ENCODE measurements around the gene RAB10. TPM values are rescaled to one million over a fixed set of nuclear protein-coding genes. Genes with fewer than 3 reads are reported as not detected.

Gene RAB10
- total RNA-seq, 1 donor from 2014 or later = 192 TPM

DNA sequence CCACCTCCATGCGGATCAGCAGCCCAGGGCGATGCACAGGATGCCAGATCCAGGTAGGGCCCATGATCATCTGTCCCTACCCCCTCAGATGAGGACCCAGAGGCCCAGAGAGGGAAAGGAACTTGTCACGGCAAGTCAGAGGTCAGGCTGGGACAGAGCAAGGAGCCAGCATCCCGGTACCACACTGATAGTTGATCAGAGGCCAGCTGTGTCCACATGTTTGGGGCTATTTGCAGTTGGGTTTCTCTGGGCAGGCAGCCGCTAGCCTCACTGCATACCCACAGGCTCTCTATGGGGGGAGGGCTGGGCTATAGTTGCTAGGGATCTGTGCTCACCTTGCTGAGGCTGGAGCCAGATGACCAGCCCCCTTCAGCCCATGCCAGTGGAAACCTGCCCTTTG is 148.6 kb downstream of the RAB10 start:
- Histone ChIP-seq H3K27ac (ENCODE audit: low read depth, low read length) (no peak overlapping the region), H2AFZ (ENCODE audit: low read depth, low read length) (no peak overlapping the region), H3K9me3 (ENCODE audit: insufficient read depth, low read depth, low read length) (no peaks in the 10 kb centered on the region), H3K36me3 (ENCODE audit: insufficient read depth, low read length) (no peaks in the 10 kb centered on the region), H3K27me3 (ENCODE audit: insufficient read depth, low read length) (no peaks in the 10 kb centered on the region), H3K4me2 (ENCODE audit: low read length) (no peak overlapping the region), H3K4me1 (ENCODE audit: insufficient read depth, low read length) (peaks cover 4% of the 10 kb centered on the region), H3K9ac (ENCODE audit: low read length) (no peak overlapping the region), H3K4me3 (ENCODE audit: insufficient read depth, low read depth, low read length) (no peak overlapping the region), H3K79me2 (ENCODE audit: insufficient read depth, low read length) (no peaks in the 10 kb centered on the region), H4K20me1 (ENCODE audit: insufficient read depth, low read length) (no peaks in the 10 kb centered on the region)
- Mint-ChIP-seq H3K36me3 (ENCODE audit: low read depth, unreplicated experiment) (no peaks in the 10 kb centered on the region), H3K9me3 (ENCODE audit: unreplicated experiment) (no peaks in the 10 kb centered on the region), H3K27me3 (ENCODE audit: low read depth, unreplicated experiment) (peaks cover 41% of the 10 kb centered on the region), H3K4me3 (ENCODE audit: unreplicated experiment) (no peak overlapping the region), H3K27ac (ENCODE audit: unreplicated experiment) (no peak overlapping the region), H3K4me1 (ENCODE audit: low read depth, unreplicated experiment) (peaks cover 4% of the 10 kb centered on the region)
- DNase-seq (ENCODE audit: low read depth) (no peak), FAIRE-seq (no peak)
- no peak for TF ChIP-seq EZH2 (IDR thresholded peaks at IDR 0.05; ENCODE audit: insufficient read depth, low read length)
- TF ChIP-seq, protein P1, sequence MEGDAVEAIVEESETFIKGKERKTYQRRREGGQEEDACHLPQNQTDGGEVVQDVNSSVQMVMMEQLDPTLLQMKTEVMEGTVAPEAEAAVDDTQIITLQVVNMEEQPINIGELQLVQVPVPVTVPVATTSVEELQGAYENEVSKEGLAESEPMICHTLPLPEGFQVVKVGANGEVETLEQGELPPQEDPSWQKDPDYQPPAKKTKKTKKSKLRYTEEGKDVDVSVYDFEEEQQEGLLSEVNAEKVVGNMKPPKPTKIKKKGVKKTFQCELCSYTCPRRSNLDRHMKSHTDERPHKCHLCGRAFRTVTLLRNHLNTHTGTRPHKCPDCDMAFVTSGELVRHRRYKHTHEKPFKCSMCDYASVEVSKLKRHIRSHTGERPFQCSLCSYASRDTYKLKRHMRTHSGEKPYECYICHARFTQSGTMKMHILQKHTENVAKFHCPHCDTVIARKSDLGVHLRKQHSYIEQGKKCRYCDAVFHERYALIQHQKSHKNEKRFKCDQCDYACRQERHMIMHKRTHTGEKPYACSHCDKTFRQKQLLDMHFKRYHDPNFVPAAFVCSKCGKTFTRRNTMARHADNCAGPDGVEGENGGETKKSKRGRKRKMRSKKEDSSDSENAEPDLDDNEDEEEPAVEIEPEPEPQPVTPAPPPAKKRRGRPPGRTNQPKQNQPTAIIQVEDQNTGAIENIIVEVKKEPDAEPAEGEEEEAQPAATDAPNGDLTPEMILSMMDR (IDR thresholded peaks at IDR 0.05; ENCODE audit: insufficient read depth, low read depth, low read length) = no peak

DNA sequence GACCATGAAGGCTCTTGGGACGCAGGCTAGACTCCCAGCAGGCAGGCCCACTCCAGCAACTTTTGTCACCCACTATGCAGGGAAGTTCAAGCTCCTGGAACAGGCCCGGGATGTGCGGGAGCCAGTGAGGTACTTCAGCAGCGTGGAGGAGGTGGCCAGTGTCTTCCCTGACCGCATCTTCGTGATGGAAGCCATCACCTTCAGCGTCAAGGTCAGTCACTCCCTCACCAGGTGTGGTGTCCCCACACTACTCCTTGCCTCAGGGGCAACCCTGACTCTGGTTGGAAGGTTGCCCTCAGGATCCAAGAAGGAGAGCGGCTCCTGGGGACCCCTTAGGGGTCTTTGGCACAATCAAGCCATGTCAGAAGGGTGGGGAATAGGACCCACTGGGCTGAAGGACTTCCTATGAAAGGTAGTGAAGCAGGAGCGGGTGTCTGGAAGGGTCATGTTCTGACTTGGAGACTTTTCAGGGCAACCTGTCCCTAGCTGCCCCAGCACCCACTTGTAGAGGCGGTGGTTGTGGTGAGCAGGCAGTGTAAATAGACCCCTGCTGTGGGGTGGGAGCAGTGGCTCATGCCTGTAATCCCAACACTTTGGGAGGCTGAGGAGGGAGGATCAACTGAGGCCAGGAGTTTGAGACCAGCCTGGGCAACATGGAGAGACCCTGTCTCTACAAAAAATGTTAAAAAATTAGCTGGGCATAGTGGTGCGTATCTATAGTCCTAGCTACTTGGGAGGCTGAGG is 149.2 kb downstream of the RAB10 start:
- H3K9me3 Mint-ChIP-seq (ENCODE audit: unreplicated experiment) = no peaks in the 10 kb centered on the region
- no peaks in the 10 kb centered on the region for H3K79me2 ChIP-seq (ENCODE audit: insufficient read depth, low read length)
- H3K4me3 ChIP-seq (ENCODE audit: insufficient read depth, low read depth, low read length) = no peak overlapping the region
- H3K4me3 Mint-ChIP-seq (ENCODE audit: unreplicated experiment) = no peak overlapping the region
- H3K27ac ChIP-seq (ENCODE audit: low read depth, low read length) = no peak overlapping the region
- H3K27ac Mint-ChIP-seq (ENCODE audit: unreplicated experiment) = no peak overlapping the region
- H3K9me3 ChIP-seq (ENCODE audit: insufficient read depth, low read depth, low read length) = no peaks in the 10 kb centered on the region
- FAIRE-seq = no peak
- no peak overlapping the region for H3K4me2 ChIP-seq (ENCODE audit: low read length)
- peaks cover 41% of the 10 kb centered on the region for H3K27me3 Mint-ChIP-seq (ENCODE audit: low read depth, unreplicated experiment)
- H2AFZ ChIP-seq (ENCODE audit: low read depth, low read length) = no peak overlapping the region
- H3K4me1 ChIP-seq (ENCODE audit: insufficient read depth, low read length) = peaks cover 4% of the 10 kb centered on the region
- H3K4me1 Mint-ChIP-seq (ENCODE audit: low read depth, unreplicated experiment) = peaks cover 4% of the 10 kb centered on the region
- H4K20me1 ChIP-seq (ENCODE audit: insufficient read depth, low read length) = no peaks in the 10 kb centered on the region
- no peak for DNase-seq (ENCODE audit: low read depth)
- no peaks in the 10 kb centered on the region for H3K36me3 Mint-ChIP-seq (ENCODE audit: low read depth, unreplicated experiment)
- H3K9ac ChIP-seq (ENCODE audit: low read length) = no peak overlapping the region
- no peaks in the 10 kb centered on the region for H3K36me3 ChIP-seq (ENCODE audit: insufficient read depth, low read length)
- no peak for TF ChIP-seq EZH2 (IDR thresholded peaks at IDR 0.05; ENCODE audit: insufficient read depth, low read length)
- TF ChIP-seq, protein P1 (IDR thresholded peaks at IDR 0.05; ENCODE audit: insufficient read depth, low read depth, low read length) = no peak
- H3K27me3 ChIP-seq (ENCODE audit: insufficient read depth, low read length) = no peaks in the 10 kb centered on the region

- Histone ChIP-seq H3K79me2 (ENCODE audit: insufficient read depth, low read length) (no peaks in the 10 kb centered on the region), H3K36me3 (ENCODE audit: insufficient read depth, low read length) (no peaks in the 10 kb centered on the region), H3K27me3 (ENCODE audit: insufficient read depth, low read length) (no peaks in the 10 kb centered on the region), H3K4me2 (ENCODE audit: low read length) (peak overlapping the region; percentile 72), H3K9ac (ENCODE audit: low read length) (no peak overlapping the region), H3K27ac (ENCODE audit: low read depth, low read length) (no peak overlapping the region), H3K4me3 (ENCODE audit: insufficient read depth, low read depth, low read length) (no peak overlapping the region), H3K4me1 (ENCODE audit: insufficient read depth, low read length) (peaks cover 4% of the 10 kb centered on the region), H2AFZ (ENCODE audit: low read depth, low read length) (peak overlapping the region; percentile 75), H3K9me3 (ENCODE audit: insufficient read depth, low read depth, low read length) (no peaks in the 10 kb centered on the region), H4K20me1 (ENCODE audit: insufficient read depth, low read length) (no peaks in the 10 kb centered on the region)
- peak overlapping the region; percentile 34 for H3K27ac Mint-ChIP-seq (ENCODE audit: unreplicated experiment)
- no peak for DNase-seq (ENCODE audit: low read depth)
- H3K4me1 Mint-ChIP-seq (ENCODE audit: low read depth, unreplicated experiment) = peaks cover 4% of the 10 kb centered on the region
- H3K27me3 Mint-ChIP-seq (ENCODE audit: low read depth, unreplicated experiment) = peaks cover 41% of the 10 kb centered on the region
- peak overlapping the region; percentile 31 for H3K4me3 Mint-ChIP-seq (ENCODE audit: unreplicated experiment)
- FAIRE-seq = no peak
- no peaks in the 10 kb centered on the region for H3K9me3 Mint-ChIP-seq (ENCODE audit: unreplicated experiment)
- no peak for TF ChIP-seq EZH2 (IDR thresholded peaks at IDR 0.05; ENCODE audit: insufficient read depth, low read length)
- TF ChIP-seq, protein P1 (IDR thresholded peaks at IDR 0.05; ENCODE audit: insufficient read depth, low read depth, low read length) = no peak
- no peaks in the 10 kb centered on the region for H3K36me3 Mint-ChIP-seq (ENCODE audit: low read depth, unreplicated experiment)
These were observed 150.2 kb downstream of the RAB10 start for GRCh38 chr2:26184121-26184520.

Data from astrocyte (in vitro differentiated cells and primary cell).